Upper lobe of right lung (tissue), 1 donor: ENCODE measurements around the gene MTFP1. TPM values are rescaled to one million over a fixed set of nuclear protein-coding genes. Genes with fewer than 3 reads are reported as not detected.

Experiments
- ATAC-seq: fragments of 200-7000 bp; cut with Tn5 transposase; one replicate; pipeline ENCODE4 v1.9.1; 2020; ENCODE audit warnings: mild to moderate bottlenecking, moderate library complexity
- DNase-seq: peaks from one replicate; pipeline ENCODE4 v3.0.0-alpha.2; 2020
- H3K27ac ChIP-seq: fragments of 200-600 bp; one replicate; pipeline ENCODE4 v1.8.0; 2022
- H3K27me3 ChIP-seq: fragments of 200-600 bp; one replicate; pipeline ENCODE4 v1.8.0; 2022; ENCODE audit warnings: mild to moderate bottlenecking
- H3K36me3 ChIP-seq: fragments of 200-600 bp; one replicate; pipeline ENCODE4 v1.8.0; 2022
- H3K4me1 ChIP-seq: fragments of 200-600 bp; one replicate; pipeline ENCODE4 v1.8.0; 2022
- H3K4me3 ChIP-seq: fragments of 200-600 bp; one replicate; pipeline ENCODE4 v1.8.0; 2022; ENCODE audit warnings: mild to moderate bottlenecking
- H3K9me3 ChIP-seq: fragments of 200-600 bp; one replicate; pipeline ENCODE4 v1.8.0; 2022
- intact Hi-C: fragments of 100-400 bp; cut with DNase I; formaldehyde crosslinking; loops from one replicate; pipeline ENCODE4 v1.11.0; 2022
- total RNA-seq: library from RNA; stranded (reverse); fragmentation: NEBNext Ultra II Directional; extraction: Animal tissue kit (Norgen Biotek cat#: 25700); gene quantifications from one replicate; pipeline ENCODE4 v1.2.1, GENCODE V29; 2021
- TF ChIP-seq, protein P1 (sequence below): fragments of 200-600 bp; IDR thresholded peaks from one replicate; pipeline ENCODE4 v1.8.0; 2022; ENCODE audit warnings: antibody characterized with exemption
- donor health status: DM: no; HTN: yes; CAD: no; lungs with severe emphysema.

The MTFP1 gene
- total RNA-seq, 1 donor from 2014 or later, result 11.3 TPM

DNA sequence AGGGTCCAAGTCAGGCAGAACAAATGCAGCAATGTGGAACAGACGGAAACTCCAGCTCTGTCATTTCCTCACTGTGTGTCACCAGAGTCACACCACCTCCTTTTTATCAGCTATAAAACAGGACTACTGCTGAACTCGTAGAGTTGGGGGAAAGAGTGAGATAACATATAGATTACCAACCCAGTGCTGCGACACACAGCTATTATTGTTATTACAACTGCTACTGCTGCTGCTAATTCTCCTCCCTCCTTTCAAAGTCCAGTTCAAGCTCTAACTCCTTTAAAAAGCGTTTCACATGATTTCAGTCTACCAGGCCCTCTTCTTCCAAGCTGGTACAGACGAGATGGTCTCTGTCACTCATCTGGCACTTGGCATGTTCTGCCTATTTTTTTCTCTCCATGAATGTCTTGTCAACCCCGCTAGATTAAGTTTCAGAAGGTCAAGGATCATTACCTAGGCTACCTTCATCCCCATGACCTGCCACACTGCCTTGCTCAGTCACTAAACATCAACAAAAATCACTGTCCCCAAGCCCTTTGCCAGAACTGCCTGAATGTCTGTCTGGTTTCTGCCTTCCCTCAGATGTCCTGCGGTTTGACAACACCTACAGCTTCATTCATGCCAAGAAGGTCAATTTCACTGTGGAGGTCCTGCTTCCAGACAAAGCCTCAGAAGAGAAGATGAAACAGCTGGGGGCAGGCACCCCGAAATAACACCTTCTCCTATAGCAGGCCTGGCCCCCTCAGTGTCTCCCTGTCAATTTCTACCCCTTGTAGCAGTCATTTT is 3.7 kb upstream of the MTFP1 start:
- Histone ChIP-seq H3K36me3 (peaks cover 19% of the 10 kb centered on the region), H3K4me1 (peaks cover 35% of the 10 kb centered on the region), H3K9me3 (no peaks in the 10 kb centered on the region), H3K27ac (peak overlapping the region; percentile 97), H3K4me3 (no peak overlapping the region), H3K27me3 (no peaks in the 10 kb centered on the region)
- intact Hi-C loops, result no loop called here
- TF ChIP-seq, protein P1, sequence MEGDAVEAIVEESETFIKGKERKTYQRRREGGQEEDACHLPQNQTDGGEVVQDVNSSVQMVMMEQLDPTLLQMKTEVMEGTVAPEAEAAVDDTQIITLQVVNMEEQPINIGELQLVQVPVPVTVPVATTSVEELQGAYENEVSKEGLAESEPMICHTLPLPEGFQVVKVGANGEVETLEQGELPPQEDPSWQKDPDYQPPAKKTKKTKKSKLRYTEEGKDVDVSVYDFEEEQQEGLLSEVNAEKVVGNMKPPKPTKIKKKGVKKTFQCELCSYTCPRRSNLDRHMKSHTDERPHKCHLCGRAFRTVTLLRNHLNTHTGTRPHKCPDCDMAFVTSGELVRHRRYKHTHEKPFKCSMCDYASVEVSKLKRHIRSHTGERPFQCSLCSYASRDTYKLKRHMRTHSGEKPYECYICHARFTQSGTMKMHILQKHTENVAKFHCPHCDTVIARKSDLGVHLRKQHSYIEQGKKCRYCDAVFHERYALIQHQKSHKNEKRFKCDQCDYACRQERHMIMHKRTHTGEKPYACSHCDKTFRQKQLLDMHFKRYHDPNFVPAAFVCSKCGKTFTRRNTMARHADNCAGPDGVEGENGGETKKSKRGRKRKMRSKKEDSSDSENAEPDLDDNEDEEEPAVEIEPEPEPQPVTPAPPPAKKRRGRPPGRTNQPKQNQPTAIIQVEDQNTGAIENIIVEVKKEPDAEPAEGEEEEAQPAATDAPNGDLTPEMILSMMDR, result no peak
- DNase-seq (no peak), ATAC-seq (no peak)

DNA sequence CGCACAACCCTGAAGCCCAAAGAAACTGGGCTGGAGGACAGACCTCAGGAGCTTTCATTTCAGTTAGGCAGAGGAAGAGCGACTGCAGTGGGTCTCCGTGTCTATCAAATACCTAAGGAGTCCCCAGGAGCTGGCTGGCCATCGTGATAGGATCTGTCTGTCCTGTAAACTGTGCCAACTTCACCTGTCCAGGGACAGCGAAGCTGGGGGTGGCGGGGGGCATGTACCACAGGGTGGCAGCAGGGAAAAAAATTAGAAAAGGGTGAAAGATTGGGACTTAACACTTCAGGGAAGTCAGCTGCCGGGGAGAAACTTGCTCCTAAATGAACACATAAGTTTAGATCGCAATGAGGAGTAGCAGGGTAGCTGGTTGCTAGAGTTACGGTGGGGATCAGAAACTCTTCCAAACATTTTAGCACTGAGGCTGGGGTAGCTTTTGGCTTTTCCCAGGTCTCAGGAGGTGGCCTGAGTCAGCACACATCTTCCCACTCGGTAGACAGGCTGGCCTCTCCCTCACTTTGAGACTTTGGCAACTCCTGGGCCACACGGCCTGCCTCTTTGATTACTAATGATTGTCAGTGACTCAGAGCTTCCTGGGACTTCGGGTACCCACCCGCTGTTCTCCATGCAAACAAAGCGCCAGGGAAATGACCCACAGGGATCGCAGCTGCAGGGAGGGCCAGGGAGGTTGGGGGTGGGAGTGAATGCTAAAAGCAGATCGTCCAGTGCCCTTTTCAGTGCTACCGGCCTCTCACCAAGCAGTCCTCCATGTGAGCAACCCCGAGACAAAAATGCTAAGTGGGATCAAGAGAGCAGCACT is 2.9 kb upstream of the MTFP1 start:
- H3K27ac ChIP-seq, result peak overlapping the region; percentile 97
- H3K27me3 ChIP-seq, result no peaks in the 10 kb centered on the region
- H3K4me1 ChIP-seq, result peaks cover 35% of the 10 kb centered on the region
- peaks cover 13% of the 10 kb centered on the region for H3K36me3 ChIP-seq
- TF ChIP-seq, protein P1, result no peak
- peak; percentile 35 for ATAC-seq
- H3K9me3 ChIP-seq, result no peaks in the 10 kb centered on the region
- peak; percentile 80 for DNase-seq
- H3K4me3 ChIP-seq, result peak overlapping the region; percentile 74
- intact Hi-C loops, result no loop called here

DNA sequence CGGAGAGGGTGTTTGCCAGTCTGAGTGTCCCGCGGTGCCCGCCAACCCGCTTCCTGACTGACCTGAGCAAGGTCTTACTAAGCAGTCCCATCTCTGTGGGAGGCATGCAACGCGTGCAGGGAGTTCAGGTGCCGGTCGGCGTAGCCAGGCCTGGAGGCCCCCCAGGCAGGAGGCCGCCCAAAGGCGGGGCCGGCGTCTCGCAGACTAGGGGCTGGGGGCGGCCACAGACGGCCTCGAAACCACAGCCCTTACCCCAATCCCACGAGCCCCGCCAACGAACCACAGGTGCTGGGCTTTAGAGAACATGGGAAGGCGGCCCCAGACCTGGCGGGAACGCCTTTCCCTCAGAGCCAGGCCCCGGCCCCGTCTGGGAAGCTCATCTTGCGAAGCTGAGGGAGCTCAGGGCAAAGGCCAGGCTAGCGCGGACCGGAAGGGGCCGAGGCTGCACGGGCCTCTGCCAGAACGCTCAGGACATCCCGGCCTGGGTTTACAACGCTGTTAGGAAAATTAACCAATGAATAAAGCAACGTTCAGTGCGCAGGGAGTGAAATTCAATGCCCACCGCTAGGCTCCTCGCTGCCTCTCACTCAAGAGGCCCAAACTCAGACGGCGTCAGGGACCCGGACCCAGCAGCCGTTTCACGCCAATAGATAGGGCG is 2.1 kb upstream of the MTFP1 start:
- H3K27ac ChIP-seq, result peak overlapping the region; percentile 97
- peak; percentile 88 for DNase-seq
- TF ChIP-seq, protein P1, result no peak
- H3K9me3 ChIP-seq, result no peaks in the 10 kb centered on the region
- intact Hi-C loops, result no loop called here
- H3K36me3 ChIP-seq, result peaks cover 6% of the 10 kb centered on the region
- peak; percentile 54 for ATAC-seq
- no peaks in the 10 kb centered on the region for H3K27me3 ChIP-seq
- peak overlapping the region; percentile 74 for H3K4me3 ChIP-seq
- peaks cover 35% of the 10 kb centered on the region for H3K4me1 ChIP-seq

DNA sequence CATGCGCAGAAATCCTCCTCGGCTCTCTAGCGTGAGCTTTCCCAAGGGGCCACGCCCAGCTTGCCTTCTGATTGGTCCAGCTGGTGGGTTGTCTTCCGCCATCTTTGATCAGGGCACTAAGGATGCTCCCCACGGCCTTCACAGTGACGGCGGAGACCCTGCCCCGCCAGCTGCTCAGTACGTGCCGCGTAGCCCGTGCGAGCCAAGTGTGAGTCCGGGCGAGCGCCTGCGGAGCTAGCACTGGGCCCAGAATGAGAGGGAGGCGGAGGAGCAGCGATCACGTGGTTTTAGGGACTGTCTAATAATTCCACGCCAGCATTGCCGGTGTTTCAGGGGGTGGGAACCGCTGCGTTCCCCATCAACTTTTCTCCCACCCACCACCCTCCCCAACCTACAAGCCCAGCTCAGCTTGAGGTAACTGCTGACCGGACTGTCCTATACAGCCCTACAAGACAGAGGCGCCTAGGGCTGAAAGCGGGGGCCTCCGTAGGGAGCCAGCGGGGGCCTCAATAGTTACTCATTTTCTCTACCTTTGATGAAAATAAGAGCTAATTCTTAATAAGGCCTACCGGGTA is 1.5 kb upstream of the MTFP1 start:
- peaks cover 35% of the 10 kb centered on the region for H3K4me1 ChIP-seq

More for the DNA sequence above, 1.5 kb upstream of the MTFP1 start:
- no peaks in the 10 kb centered on the region for H3K27me3 ChIP-seq
- H3K36me3 ChIP-seq, result peaks cover under 1% of the 10 kb centered on the region
- peak overlapping the region; percentile 74 for H3K4me3 ChIP-seq
- DNase-seq, result peak; percentile 98
- H3K9me3 ChIP-seq, result no peaks in the 10 kb centered on the region
- ATAC-seq, result peak; percentile 91
- intact Hi-C loops, result no loop called here
- H3K27ac ChIP-seq, result peak overlapping the region; percentile 97
- TF ChIP-seq, protein P1, result no peak
